NCI-H1105 (cell line): ENCODE results near the gene OR5K4.
"Not testable (repeated sequence)": the region's sequence is repeated elsewhere in the genome, so short reads cannot be mapped to it uniquely, and the experiment has no call there.

Experiments used
- DNase-seq: peaks from one replicate; lab custom pipeline; 2025; lab: John Stamatoyannopoulos, UW

OR5K4 gene

GRCh38 chr3:98371853-98372252 lies 18.2 kb downstream of the OR5K4 start:
- no peak for DNase-seq

GRCh38 chr3:98372445-98372844 lies 18.8 kb downstream of the OR5K4 start:
- DNase-seq, result no peak

- no peak for DNase-seq
Measured at GRCh38 chr3:98376631-98377030, 23.0 kb downstream of the OR5K4 start.

GRCh38 chr3:98388147-98388546 lies 34.5 kb downstream of the OR5K4 start:
- DNase-seq, result no peak

- no peak for DNase-seq
Measured at GRCh38 chr3:98390366-98390765, 36.7 kb downstream of the OR5K4 start, which contains the start of gene OR5K3. Gene OR5K3, plus strand, starts transcription at chr3:98390666. Its CDS starts 0 bp downstream, at chr3:98390666.

- no peak for DNase-seq
Measured at GRCh38 chr3:98395101-98395500, 41.4 kb downstream of the OR5K4 start.

- DNase-seq, result not testable (repeated sequence)
Measured at GRCh38 chr3:98396482-98396881, 42.8 kb downstream of the OR5K4 start.

GRCh38 chr3:98398513-98398912 lies 44.9 kb downstream of the OR5K4 start:
- no peak for DNase-seq

- DNase-seq, result no peak
Measured at GRCh38 chr3:98402507-98402906, 48.9 kb downstream of the OR5K4 start.

- DNase-seq, result no peak
Measured at GRCh38 chr3:98404010-98404409, 50.4 kb downstream of the OR5K4 start.
